Astrocyte of the cerebellum (primary cell): Measurements from ENCODE around the gene BLOC1S4.

Source experiments
- DNase-seq: peaks from one replicate; pipeline ENCODE4 v3.0.0-alpha.2; 2011; ENCODE audit warnings: low read depth
- H3K4me3 ChIP-seq: 2 replicates; pipeline ENCODE4 v1.5.1; 2011; ENCODE audit warnings: mild to moderate bottlenecking, low read depth, low read length, moderate library complexity
- in situ Hi-C: cut with HindIII; loops from 2 replicates; pipeline ENCODE4 v1.10.0; 2017; ENCODE audit warnings: low sequenced_read_pairs
- TF ChIP-seq, protein P1 (sequence below): IDR thresholded peaks from 2 replicates; pipeline ENCODE4 v1.5.1; 2012; ENCODE audit warnings: low read length, low read depth, moderate library complexity, mild to moderate bottlenecking; ENCODE audit errors: missing control alignments

Gene BLOC1S4

DNA sequence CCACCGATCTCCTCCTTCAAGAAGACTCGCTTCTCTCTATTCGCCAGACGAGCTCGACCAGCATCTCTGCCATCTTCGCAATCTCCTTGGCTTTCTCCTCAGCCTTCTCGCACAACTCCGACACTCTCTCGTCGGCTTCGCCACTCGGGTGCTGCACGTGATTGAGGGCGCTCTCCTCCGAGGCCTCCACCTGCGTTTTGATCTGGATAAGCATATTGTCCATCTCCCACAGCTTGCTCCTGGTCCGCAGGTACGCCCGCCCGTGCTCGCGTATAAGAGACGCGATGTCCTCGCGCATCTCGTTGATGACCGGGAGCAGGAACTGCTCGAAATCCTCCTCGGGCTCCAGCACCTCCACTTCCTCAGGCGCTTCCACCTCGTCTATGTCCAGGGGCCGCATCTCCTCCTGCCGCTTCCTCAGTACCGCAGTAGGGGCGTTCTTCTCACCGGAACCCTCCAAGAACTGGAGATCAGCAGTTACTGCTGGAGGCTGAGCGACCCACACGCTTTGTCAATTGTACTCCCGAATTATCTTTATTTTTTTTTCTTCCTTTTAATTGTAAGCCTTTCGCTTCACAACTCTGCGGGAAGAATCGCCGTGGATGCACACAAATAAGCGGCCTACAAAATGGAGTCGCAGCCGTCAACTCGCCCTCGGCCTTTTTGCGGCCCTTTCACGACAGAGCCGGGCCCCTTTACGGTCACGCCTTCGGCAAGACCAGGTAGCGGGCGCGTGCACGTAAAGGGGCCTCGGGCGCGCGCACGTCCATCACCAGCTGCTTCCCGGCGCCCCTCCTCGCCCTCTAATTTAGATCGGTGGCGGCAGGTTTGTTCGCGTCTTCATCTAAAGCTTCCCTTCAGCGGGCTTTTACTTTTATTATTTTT, 6.5 kb upstream of the BLOC1S4 start, which contains the start of gene MRFAP1L1:
Gene MRFAP1L1, minus strand, starts transcription at position 636 of the 885 bp plus-strand sequence. Its CDS starts 236 bp downstream, at position 400.
- in situ Hi-C loops = no loop called here
- TF ChIP-seq, protein P1, sequence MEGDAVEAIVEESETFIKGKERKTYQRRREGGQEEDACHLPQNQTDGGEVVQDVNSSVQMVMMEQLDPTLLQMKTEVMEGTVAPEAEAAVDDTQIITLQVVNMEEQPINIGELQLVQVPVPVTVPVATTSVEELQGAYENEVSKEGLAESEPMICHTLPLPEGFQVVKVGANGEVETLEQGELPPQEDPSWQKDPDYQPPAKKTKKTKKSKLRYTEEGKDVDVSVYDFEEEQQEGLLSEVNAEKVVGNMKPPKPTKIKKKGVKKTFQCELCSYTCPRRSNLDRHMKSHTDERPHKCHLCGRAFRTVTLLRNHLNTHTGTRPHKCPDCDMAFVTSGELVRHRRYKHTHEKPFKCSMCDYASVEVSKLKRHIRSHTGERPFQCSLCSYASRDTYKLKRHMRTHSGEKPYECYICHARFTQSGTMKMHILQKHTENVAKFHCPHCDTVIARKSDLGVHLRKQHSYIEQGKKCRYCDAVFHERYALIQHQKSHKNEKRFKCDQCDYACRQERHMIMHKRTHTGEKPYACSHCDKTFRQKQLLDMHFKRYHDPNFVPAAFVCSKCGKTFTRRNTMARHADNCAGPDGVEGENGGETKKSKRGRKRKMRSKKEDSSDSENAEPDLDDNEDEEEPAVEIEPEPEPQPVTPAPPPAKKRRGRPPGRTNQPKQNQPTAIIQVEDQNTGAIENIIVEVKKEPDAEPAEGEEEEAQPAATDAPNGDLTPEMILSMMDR = peak; percentile 26
- peak; percentile 91 for DNase-seq
- H3K4me3 ChIP-seq = peak within 1 kb of the TSS; percentile 81

DNA sequence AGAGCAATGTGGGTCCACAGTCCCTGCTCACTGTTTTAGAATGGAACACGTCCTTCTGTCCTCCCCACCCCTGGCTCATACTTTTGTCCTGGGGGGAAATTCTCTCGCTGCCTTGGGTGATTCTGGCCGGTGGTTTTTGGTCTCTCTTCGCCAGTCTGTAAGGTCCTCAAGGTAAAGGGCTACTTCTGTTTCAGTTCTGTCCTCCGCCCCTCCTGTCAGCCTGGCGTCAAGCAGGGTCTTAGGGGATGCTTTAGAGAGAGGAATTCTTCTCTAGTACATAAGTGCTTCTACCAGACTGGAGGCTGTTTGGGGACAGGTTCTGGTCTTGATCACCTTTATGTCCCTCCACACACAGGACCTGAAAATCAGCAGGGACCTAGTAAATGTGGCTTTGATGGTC, 5.7 kb upstream of the BLOC1S4 start:
- in situ Hi-C loops = no loop called here
- TF ChIP-seq, protein P1 = no peak
- DNase-seq = no peak
- H3K4me3 ChIP-seq = peak overlapping the region; percentile 81

DNA sequence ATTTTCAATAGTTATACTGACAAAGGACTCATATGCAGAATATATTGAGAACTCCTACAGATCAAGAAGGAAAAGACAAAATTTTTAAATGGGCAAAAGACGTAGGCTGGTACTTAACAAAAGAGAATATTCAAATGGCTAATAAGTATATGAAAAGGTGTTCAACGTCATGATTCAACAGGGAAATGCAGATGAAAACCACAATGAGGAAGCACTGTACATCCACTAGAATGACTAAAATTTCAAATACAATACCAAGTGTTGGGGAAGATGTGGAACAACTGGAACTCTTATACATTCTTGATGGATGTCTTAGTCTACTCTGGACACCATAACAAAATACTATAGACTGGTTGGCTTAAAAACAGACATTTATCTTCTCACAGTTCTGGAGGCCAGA, 5.0 kb upstream of the BLOC1S4 start:
- TF ChIP-seq, protein P1 = no peak
- DNase-seq = no peak
- no peak overlapping the region for H3K4me3 ChIP-seq
- in situ Hi-C loops = no loop called here

DNA sequence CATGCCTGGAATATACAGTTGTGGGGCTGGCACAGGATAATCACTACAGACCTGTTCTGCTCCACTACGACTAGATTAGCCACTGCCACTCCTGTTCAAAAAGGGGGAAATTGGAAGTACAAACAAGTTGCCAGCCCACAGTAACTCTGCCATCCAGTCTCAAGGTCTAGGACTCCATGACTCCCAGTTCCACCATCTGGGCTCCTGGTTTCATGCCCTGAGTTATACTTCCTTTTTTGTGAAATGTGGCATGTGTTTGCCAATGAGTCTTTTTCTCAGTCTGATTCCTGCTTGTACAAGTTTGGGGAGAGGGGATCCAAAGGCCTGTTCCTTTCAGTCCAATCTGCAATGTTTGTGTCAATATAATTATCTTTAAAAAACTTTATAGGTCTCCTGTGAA, 1.0 kb upstream of the BLOC1S4 start:
- TF ChIP-seq, protein P1 = no peak
- DNase-seq = no peak
- no peak overlapping the region for H3K4me3 ChIP-seq
- in situ Hi-C loops = no loop called here

DNA sequence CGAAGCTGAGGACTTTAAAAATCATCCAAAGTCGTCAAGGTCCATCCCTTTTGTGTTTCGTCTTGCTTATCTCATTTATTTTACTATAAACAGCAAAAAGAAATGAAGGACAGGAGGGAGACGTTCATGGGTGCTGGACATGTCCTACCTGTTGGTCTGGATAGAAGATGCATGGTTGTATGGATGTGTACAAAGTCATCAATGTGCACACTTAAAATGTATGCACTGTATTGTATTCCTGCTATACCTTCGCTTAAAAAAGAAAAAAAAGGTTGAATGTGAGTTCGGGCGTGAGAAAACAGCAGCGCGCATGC, 313 bp upstream of the BLOC1S4 start:
- peak overlapping the region; percentile 82 for H3K4me3 ChIP-seq
- DNase-seq = no peak
- TF ChIP-seq, protein P1 = no peak
- in situ Hi-C loops = no loop called here

DNA sequence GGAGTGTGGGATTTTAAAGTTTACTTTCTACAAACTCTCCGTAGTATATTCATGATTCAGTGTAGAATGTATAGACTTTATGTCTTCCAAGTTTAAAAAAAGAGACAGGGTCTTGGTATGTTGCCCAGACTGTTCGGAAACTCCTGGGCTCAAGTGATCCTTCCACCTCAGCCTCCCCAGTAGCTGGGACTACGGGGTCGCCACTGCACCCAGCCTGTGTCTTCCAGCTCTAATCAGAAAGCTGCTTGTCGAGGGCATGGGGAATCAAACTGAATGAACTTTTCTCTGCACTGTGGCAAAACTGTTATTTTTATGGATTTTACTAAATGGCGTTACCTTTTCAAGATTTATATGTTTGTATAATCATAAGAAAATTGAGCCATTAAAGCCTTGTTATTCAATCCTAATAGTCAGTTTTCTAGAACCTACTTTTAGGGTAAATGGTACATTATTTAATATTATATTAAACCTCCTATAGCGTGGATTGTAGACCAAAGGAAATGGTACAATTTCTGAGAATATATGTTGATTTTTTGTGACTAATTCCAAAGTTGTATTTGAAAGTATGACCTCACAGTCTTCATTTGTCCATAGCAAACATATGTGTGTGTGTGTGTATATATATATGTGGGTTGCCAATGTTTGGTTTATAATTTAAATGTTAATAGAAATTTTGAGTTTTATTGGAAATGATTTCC, 1.1 kb downstream of the BLOC1S4 start:
- in situ Hi-C loops = no loop called here
- TF ChIP-seq, protein P1 = no peak

More for the DNA sequence above, 1.1 kb downstream of the BLOC1S4 start:
- no peak for DNase-seq
- peak overlapping the region; percentile 82 for H3K4me3 ChIP-seq
